SH-SY5Y (cell line): ENCODE measurements around the gene NTM.

ENCODE experiments used
- GATA2 ChIP-seq: IDR thresholded peaks from 2 replicates; pipeline ENCODE4 v1.6.1; 2011; ENCODE audit warnings: mild to moderate bottlenecking, low read depth, low read length
- GATA3 ChIP-seq: IDR thresholded peaks from 2 replicates; pipeline ENCODE4 v1.6.1; 2011; ENCODE audit warnings: low read depth, mild to moderate bottlenecking, low read length, moderate library complexity

The NTM gene

DNA sequence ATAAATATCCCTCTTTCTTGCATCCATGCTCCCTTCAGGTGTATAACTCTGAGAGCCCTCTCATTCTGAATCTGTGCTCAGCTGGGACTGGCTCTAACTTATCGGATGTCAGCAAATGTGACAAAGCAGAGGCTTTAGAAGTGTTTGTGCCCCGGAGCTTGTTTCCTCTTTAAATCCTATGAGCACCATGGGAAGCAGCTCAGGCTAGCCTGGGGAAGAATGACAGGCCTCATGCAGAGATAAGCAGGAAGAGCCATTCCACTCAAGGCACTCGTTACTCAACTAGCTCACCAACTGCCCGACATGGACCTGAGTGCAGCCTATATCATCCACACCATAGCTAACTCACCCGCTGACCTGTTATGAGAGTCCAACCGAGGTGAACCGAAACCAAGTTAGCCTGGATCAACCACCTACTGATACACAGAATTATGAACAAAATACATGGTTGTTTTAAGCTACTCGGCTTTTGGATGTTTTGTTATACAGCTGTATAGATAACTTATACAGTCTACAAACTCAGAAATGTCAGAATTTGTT is 990.7 kb downstream of the NTM start:
- TF ChIP-seq GATA3 (no peak), GATA2 (no peak)

DNA sequence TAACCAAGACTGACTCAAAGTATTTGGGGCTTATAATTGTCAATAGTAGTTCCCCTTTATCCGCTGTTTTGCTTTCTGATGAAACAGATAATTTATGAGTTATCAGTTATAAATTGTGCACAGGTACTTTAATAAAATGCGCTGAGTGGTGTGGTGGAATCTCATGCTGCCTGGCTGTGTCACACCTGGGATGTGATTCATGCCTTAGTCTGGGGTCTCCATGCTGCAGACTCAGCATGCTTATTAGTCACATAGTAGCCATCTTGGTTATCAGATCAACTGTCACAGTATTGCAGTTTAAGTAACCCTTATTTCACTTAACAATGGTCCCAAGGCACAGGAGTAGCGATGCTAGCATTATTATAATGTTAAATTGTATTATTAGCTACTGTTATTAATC is 995.2 kb downstream of the NTM start:
- no peak for TF ChIP-seq GATA2
- TF ChIP-seq GATA3: no peak

DNA sequence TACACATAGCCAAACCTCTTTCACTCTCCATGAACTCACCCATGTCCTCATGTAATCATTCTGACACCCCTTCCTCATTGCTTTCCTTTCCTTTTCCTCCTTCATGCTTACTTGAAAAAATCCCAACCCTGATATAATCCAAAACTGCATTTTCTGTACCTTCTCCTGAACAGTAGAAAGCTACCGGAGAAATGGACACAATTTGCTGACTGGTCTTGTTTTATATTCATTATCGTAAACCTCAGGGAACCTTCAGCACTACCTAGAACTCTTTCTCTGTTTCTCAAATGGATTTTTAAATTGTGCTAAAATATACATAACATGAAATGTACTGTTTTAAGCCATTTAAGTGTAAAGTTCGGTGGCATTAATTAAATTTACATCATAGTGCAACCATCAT is 996.9 kb downstream of the NTM start:
- TF ChIP-seq GATA3: no peak
- TF ChIP-seq GATA2: no peak

DNA sequence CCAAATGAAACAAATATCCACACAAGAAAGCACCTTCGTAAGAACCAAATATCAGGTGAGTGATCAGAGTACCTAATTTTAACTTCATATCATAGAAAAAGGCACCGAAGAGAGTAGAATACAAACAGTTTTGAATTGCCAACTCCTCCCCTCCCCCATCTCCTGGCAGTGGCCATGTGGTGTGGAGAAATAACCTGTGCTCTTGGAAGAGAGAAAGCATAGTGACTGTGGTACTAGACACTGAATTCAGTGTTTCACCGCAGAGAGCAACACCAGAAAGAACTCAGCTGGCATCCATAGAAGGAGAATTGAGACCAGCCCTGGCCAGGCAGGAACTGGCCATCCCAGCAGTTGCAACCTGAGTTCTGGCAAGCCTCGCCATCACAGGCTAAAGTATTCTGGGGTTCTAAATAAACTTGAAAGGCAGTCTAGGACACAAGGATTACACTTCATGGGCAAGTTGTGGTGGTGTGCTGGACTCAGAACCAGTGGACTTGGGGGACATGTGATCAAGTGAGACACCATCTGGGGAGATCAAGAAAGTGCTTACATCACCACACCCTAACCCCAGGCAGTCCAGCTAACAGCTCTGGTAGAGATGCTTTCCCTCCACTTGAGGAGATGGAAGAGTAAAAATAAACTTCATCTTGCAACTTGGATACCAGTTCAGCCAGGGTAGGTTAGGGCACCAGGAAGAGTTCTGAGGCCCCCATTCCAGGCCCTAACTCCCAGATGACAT is 1003.2 kb downstream of the NTM start:
- TF ChIP-seq GATA2 (no peak), GATA3 (no peak)

DNA sequence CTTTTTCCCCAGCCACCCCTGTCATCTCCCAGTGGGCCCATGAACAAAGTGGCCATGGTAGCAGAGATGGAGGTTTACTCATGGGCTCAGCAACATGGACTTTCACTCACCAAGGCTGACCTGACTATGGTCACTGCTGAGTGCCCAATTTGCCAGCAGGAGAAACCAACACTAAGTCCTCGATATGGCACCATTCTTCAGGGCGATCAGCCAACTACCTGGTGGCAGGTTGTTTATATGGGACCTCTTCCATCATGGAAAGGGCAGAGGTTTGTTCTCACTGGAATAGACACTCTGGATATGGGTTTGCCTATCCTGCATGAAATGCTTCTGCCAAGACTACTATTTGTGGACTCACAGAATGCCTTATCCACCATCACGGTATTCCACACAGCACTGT is 1009.1 kb downstream of the NTM start:
- no peak for TF ChIP-seq GATA3
- TF ChIP-seq GATA2: no peak
